Progenitor cell of endocrine pancreas (in vitro differentiated cells): Measurements from ENCODE around the gene ELOVL1. TPM values are rescaled to one million over a fixed set of nuclear protein-coding genes. Genes with fewer than 3 reads are reported as not detected.

ENCODE experiments used
- DNase-seq: peaks from one replicate; pipeline ENCODE4 v3.0.0; 2021; ENCODE audit warnings: low spot score; ENCODE audit not compliant: unreplicated experiment
- H3K27ac Mint-ChIP-seq: 2 replicates; pipeline ENCODE4 v1.8.0; 2021; ENCODE audit warnings: mild to moderate bottlenecking, moderate library complexity, mixed read lengths
- H3K27me3 Mint-ChIP-seq: 2 replicates; pipeline ENCODE4 v1.8.0; 2021; ENCODE audit warnings: mixed read lengths
- H3K36me3 Mint-ChIP-seq: 2 replicates; pipeline ENCODE4 v1.8.0; 2022; ENCODE audit warnings: mixed read lengths; ENCODE audit not compliant: insufficient read depth
- H3K4me1 Mint-ChIP-seq: 2 replicates; pipeline ENCODE4 v1.8.0; 2021; ENCODE audit warnings: low read depth, mixed read lengths
- H3K4me3 Mint-ChIP-seq: 2 replicates; pipeline ENCODE4 v1.8.0; 2021; ENCODE audit warnings: low read depth, mild to moderate bottlenecking, moderate library complexity, mixed read lengths
- H3K9me3 Mint-ChIP-seq: 2 replicates; pipeline ENCODE4 v1.8.0; 2021; ENCODE audit warnings: low read depth, mixed read lengths
- CTCF ChIP-seq: fragments of 200-600 bp; sonication (generic); IDR thresholded peaks from one replicate; pipeline ENCODE4 v1.5.0; 2021; ENCODE audit warnings: antibody characterized with exemption, mild to moderate bottlenecking; ENCODE audit not compliant: unreplicated experiment
- total RNA-seq: library from RNA; stranded (reverse); gene quantifications from 2 replicates; pipeline ENCODE4 v1.2.1, GENCODE V29; 2021

Gene ELOVL1
- total RNA-seq, 1 donor from 2014 or later = 46.0 TPM

- H3K9me3 Mint-ChIP-seq = no peaks in the 10 kb centered on the region
- H3K4me3 Mint-ChIP-seq = no peak overlapping the region
- TF ChIP-seq CTCF = no peak
These were observed 23.5 kb downstream of the ELOVL1 start for GRCh38 chr1:43344267-43344850.

GRCh38 chr1:43340559-43340958, 27.3 kb downstream of the ELOVL1 start:
- Mint-ChIP-seq H3K27ac (no peak overlapping the region), H3K36me3 (no peaks in the 10 kb centered on the region), H3K27me3 (no peaks in the 10 kb centered on the region), H3K4me1 (peaks cover 9% of the 10 kb centered on the region), H3K9me3 (no peaks in the 10 kb centered on the region), H3K4me3 (no peak overlapping the region)
- TF ChIP-seq CTCF = no peak
- no peak for DNase-seq

More at GRCh38 chr1:43344267-43344850, 23.5 kb downstream of the ELOVL1 start:
- no peak overlapping the region for H3K27ac Mint-ChIP-seq
- peaks cover 6% of the 10 kb centered on the region for H3K27me3 Mint-ChIP-seq
- H3K4me1 Mint-ChIP-seq = peaks cover 17% of the 10 kb centered on the region
- H3K36me3 Mint-ChIP-seq = no peaks in the 10 kb centered on the region
- DNase-seq = no peak

- DNase-seq = no peak
- no peak for TF ChIP-seq CTCF
- H3K36me3 Mint-ChIP-seq = no peaks in the 10 kb centered on the region
- H3K9me3 Mint-ChIP-seq = no peaks in the 10 kb centered on the region
- H3K4me3 Mint-ChIP-seq = no peak overlapping the region
- H3K27ac Mint-ChIP-seq = no peak overlapping the region
- H3K27me3 Mint-ChIP-seq = peaks cover 1% of the 10 kb centered on the region
- H3K4me1 Mint-ChIP-seq = peaks cover 7% of the 10 kb centered on the region
These were observed 28.1 kb downstream of the ELOVL1 start for GRCh38 chr1:43339584-43340232.

GRCh38 chr1:43338001-43338400, 29.8 kb downstream of the ELOVL1 start:
- no peak overlapping the region for H3K27ac Mint-ChIP-seq
- peaks cover 5% of the 10 kb centered on the region for H3K27me3 Mint-ChIP-seq
- H3K9me3 Mint-ChIP-seq = no peaks in the 10 kb centered on the region
- H3K4me1 Mint-ChIP-seq = peaks cover 7% of the 10 kb centered on the region
- no peak for DNase-seq
- TF ChIP-seq CTCF = no peak
- no peak overlapping the region for H3K4me3 Mint-ChIP-seq
- no peaks in the 10 kb centered on the region for H3K36me3 Mint-ChIP-seq

GRCh38 chr1:43337588-43337987, 30.2 kb downstream of the ELOVL1 start, which contains the start of gene MPL:
TSS of gene MPL (plus strand) at chr1:43337818. CDS start at chr1:43337849, 31 bp downstream.
- Mint-ChIP-seq H3K27me3 (peaks cover 5% of the 10 kb centered on the region), H3K4me1 (peaks cover 7% of the 10 kb centered on the region), H3K4me3 (no peak within 1 kb of the TSS), H3K36me3 (no peaks in the 10 kb centered on the region), H3K27ac (no peak within 1 kb of the TSS), H3K9me3 (no peaks in the 10 kb centered on the region)
- TF ChIP-seq CTCF = no peak
- no peak for DNase-seq
